ENCODE measurements around the gene B3GALT4. TPM values are rescaled to one million over a fixed set of nuclear protein-coding genes. Genes with fewer than 3 reads are reported as not detected.

The B3GALT4 gene, protein sequence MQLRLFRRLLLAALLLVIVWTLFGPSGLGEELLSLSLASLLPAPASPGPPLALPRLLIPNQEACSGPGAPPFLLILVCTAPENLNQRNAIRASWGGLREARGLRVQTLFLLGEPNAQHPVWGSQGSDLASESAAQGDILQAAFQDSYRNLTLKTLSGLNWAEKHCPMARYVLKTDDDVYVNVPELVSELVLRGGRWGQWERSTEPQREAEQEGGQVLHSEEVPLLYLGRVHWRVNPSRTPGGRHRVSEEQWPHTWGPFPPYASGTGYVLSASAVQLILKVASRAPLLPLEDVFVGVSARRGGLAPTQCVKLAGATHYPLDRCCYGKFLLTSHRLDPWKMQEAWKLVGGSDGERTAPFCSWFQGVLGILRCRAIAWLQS
- total RNA-seq (2022; extraction: Qiagen RNA extraction; ENCODE audit: low read depth), result 0.47 to 1.1 TPM (median 0.66 TPM) in 5 replicates

DNA sequence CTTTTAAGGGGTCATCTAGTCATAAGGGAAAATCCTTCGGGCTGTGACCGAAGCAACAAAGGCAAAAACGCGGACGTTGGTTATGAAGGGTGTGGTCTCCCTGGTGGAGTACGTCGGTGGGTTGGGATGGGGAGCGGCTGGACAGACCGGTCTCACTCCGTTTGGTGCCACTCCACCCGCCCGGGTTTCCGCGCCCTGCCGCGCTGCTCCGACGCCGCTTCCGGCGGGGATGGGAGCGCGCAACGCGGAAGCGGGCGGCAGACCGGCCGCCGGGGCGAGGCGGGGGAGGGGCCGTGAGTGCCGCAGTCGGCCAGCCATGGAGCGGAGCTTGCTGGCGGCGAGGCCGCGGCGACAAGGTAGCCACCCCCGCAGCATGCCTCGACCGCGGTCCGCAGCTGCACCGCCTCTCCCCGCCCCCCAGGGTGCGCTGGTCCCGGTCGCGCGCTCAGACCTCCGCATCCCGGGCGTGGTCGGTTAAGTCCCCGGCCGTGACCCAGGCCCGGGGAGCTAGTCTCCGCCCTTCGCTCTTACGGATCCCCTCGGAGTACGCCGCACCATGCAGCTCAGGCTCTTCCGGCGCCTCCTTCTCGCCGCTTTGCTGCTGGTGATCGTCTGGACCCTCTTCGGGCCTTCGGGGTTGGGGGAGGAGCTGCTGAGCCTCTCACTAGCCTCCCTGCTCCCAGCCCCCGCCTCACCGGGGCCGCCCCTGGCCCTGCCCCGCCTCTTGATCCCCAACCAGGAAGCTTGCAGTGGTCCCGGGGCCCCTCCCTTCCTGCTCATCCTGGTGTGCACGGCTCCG, at the start of gene B3GALT4:
TSS of gene B3GALT4 (plus strand) at position 260 of the 799 bp plus-strand sequence. CDS start at position 557, 297 bp downstream.

DNA sequence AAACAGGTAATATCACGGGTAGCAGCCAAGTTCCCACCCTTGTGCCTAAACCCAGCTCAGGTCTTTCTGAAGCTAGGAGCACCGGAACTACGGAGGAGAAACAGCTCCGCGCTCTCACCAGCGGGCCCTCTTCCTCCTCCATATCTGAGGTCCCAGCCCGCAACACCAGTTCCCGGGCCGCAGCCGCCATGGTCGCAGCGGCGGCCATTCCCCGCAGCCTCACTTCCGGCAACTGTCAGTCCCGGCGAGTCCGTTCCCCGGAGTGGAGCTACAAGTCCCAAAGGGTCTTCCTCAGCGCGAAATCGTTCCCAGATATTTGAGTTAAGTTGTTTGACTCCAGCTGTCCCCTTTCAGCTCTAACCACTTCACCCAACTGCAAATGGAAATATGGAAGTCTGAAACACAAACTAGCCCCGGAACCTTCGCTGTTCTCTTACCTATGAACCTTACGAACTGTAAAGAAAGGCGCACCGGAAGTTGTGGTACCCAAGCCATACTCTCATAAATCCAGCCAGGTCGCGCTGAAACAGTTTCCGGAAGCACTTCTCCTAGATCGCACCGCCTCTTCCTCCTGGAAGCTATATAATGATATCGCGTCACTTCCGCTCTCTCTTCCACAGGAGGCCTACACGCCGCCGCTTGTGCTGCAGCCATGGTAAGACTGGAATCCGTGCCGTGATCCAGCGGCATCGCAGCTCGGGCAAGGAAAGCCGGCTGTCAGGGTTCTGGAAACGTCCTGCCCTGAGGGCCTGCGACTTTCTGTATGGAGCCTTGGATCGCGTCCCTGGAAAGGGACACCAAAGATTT, 5.3 kb upstream of the B3GALT4 start, which contains the start of the genes RPS18 and VPS52:
TSS of gene RPS18 (plus strand) at position 608 of the 807 bp plus-strand sequence. CDS start at position 653, 45 bp downstream.
TSS of gene VPS52 (minus strand) at position 409 of the 807 bp plus-strand sequence. CDS start at position 208, 201 bp downstream.

DNA sequence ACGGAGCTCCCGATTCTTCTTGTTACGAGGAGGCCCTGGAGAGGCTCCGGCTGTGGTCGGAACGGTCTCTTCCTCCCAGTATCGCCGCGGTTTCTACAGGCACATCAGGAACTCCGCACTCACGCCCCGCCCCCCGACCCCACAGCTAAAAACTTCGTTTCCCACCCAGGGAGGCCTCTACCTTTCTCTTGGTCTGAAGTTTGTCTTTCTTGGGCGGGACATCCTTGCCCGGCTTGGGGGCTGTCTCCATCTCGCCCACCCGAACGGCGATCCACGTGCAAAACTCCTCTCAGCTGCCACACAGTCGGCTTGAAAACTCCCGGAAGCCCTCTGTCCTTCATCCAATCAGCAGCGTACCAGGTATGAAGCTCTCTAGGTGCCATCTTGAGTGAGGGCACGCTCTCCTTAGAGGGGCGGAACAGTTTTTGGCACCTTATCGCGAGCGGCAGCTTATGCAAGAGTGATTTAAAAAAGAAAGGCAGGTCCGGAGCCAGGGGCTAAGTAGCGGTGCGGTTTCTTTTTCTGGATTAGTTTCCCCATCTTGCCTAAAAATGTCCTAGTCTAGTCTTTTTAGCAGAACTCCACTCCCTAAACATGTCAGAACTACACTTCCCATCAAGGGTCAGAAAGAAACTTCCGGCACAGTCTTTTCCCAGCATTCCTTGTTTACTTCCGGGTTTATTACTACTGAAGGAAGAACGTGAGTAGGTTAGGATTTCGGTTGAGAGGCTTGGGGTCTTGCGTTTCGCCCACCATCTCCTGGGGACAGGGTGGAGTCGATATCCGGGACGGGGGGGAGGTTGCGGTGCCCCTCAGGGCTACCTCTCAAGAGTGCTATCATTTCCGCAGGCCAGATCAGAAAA, 12.2 kb downstream of the B3GALT4 start, which contains the start of the genes PFDN6 and WDR46:
TSS of gene PFDN6 (plus strand) at position 681 of the 863 bp plus-strand sequence. CDS start 256 bp downstream, outside the sequence.
TSS of gene WDR46 (minus strand) at position 319 of the 863 bp plus-strand sequence. CDS start at position 250, 69 bp downstream.

DNA sequence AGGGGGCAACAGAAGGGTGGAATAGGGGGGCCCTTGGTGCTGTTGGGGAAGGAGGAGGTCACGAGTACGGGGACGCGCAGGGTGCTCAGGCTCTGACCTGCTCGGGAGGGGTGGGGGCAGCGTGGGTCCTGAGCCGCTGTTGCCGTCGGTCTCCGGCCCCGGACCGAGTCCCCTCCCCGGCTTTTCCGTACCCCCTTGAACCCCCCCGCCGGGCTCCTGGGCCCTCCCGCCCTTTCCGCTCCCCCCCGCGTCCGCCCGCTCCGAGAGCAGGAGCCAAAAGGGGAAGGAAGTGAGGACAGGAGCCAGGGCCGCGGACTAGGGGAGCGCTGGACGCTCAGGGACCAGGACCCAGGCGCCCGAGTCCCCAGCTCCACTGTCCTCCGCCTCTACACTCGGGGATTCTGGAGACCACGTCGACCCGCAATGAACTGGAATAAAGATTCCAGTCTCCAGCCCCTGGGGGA, 21.9 kb downstream of the B3GALT4 start, which contains the start of gene RGL2:
TSS of gene RGL2 (minus strand) at position 170 of the 464 bp plus-strand sequence. CDS start 332 bp downstream, outside the sequence.

DNA sequence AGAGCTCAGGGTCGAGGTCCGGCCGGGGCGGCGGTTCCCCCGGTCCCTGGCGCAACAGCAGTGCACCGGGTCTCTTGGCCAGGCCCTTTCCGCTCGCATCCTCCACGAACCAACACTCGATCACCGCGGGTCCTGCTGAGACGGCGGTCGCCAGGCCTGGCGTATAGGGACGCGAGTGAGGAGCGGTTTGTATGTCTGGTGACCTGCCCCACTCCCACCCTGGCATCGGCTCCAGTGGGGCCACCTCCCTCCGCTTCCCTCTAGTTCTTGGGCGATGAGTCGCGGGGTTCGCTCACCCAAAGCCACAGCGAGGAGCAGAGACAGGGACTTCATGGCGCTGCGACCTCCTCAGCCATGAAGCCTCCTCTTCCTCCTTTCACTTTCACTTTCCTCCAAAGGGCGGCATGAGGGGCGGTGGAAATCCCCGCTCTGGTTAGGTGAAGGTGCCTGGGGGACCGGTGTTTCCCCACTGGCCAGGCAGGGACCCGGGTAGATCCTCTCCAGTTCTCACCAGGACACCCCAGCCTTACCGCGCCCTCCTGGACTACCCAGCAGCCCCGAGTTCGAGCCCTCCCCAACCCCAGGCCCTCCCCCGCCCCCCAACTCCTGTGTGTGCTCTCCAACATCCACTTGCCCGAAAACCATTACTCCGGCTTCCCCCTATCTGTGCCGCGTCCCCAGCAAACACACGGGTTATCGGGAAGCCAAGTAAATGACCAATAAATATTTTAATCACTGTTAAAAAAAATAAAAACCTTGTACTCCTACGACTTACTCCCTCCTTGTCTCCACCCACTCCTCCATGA, 37.0 kb downstream of the B3GALT4 start, which contains the start of gene TAPBP:
TSS of gene TAPBP (minus strand) at position 370 of the 806 bp plus-strand sequence. CDS start at position 333, 37 bp downstream.

DNA sequence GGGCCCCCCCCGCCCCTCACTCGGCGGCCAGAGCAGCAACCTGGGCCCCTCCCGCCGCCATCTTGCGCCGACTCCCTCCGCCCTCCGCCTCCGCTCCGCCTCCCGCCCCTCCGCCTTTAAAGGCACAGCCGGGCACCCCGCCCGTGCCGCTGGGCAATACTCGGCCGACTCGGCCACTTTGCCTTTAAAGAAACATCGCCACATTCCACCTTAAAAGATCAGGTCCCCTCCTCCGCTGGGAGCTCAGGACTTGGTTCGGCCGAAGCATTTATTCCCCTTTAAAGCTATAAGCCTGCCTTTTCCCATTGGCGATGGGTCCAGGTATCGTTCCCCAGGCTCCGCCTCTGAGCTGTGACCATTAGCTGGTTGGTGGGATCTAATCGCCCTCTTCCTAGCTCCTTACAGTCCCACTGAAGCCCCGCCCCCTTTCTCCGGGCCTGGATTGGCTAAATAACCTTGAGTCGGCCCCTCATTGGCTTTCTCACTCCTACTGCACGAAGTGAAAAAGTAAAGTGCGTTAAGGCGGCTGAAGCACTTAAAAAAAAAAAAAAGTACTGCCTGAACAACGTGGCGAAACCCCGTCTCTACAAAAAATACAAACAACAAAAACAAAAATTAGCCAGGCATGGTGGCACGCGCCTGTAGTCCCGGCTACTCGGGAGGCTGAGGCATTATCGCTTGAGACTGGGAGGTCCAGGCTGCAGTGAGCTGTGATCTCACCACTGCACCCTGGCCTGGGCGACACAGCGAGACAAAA, 40.9 kb downstream of the B3GALT4 start, which contains the start of gene ZBTB22:
TSS of gene ZBTB22 (minus strand) at position 76 of the 757 bp plus-strand sequence. CDS start 828 bp downstream, outside the sequence.

Other genes starting within 250 kb of the B3GALT4 start
- gene HLA-DPA1, start 203.5 kb upstream of the B3GALT4 start, total RNA-seq (2022; extraction: Qiagen RNA extraction; ENCODE audit: low read depth), result 0.05 TPM in 1 of 5 replicates, not detected in the others
- not detected in 5 replicates for gene HLA-DPB1, start 201.1 kb upstream of the B3GALT4 start, total RNA-seq (2022; extraction: Qiagen RNA extraction; ENCODE audit: low read depth)
- gene COL11A2, start 84.7 kb upstream of the B3GALT4 start, total RNA-seq (2022; extraction: Qiagen RNA extraction; ENCODE audit: low read depth), result 0.71 to 1.5 TPM (median 0.79 TPM) in 5 replicates
- 14.6 to 23.6 TPM (median 21.7 TPM) in 5 replicates for gene RXRB, start 76.5 kb upstream of the B3GALT4 start, total RNA-seq (2022; extraction: Qiagen RNA extraction; ENCODE audit: low read depth)
- gene SLC39A7, start 76.3 kb upstream of the B3GALT4 start, total RNA-seq (2022; extraction: Qiagen RNA extraction; ENCODE audit: low read depth), result 99.1 to 115 TPM (median 112 TPM) in 5 replicates
- gene HSD17B8, start 72.5 kb upstream of the B3GALT4 start, total RNA-seq (2022; extraction: Qiagen RNA extraction; ENCODE audit: low read depth), result 9.7 to 16.5 TPM (median 14.8 TPM) in 5 replicates
- gene RING1, start 68.6 kb upstream of the B3GALT4 start, total RNA-seq (2022; extraction: Qiagen RNA extraction; ENCODE audit: low read depth), result 19.0 to 27.0 TPM (median 24.7 TPM) in 5 replicates
- 17.5 to 19.4 TPM (median 18.5 TPM) in 5 replicates for gene VPS52, start 5.2 kb upstream of the B3GALT4 start, total RNA-seq (2022; extraction: Qiagen RNA extraction; ENCODE audit: low read depth)
- gene RPS18, start 5.0 kb upstream of the B3GALT4 start, total RNA-seq (2022; extraction: Qiagen RNA extraction; ENCODE audit: low read depth), result 2,468 to 2,870 TPM (median 2,583 TPM) in 5 replicates
- gene WDR46, start 12.1 kb downstream of the B3GALT4 start, total RNA-seq (2022; extraction: Qiagen RNA extraction; ENCODE audit: low read depth), result 51.7 to 59.6 TPM (median 56.5 TPM) in 5 replicates
- 95.5 to 148 TPM (median 103 TPM) in 5 replicates for gene PFDN6, start 12.5 kb downstream of the B3GALT4 start, total RNA-seq (2022; extraction: Qiagen RNA extraction; ENCODE audit: low read depth)
- gene RGL2, start 21.8 kb downstream of the B3GALT4 start, total RNA-seq (2022; extraction: Qiagen RNA extraction; ENCODE audit: low read depth), result 9.4 to 15.3 TPM (median 14.0 TPM) in 5 replicates
- 30.8 to 42.7 TPM (median 36.7 TPM) in 5 replicates for gene TAPBP, start 37.0 kb downstream of the B3GALT4 start, total RNA-seq (2022; extraction: Qiagen RNA extraction; ENCODE audit: low read depth)
- 2.1 to 5.4 TPM (median 4.1 TPM) in 5 replicates for gene ZBTB22, start 40.6 kb downstream of the B3GALT4 start, total RNA-seq (2022; extraction: Qiagen RNA extraction; ENCODE audit: low read depth)
- 38.1 to 39.7 TPM (median 38.5 TPM) in 5 replicates for gene DAXX, start 45.8 kb downstream of the B3GALT4 start, total RNA-seq (2022; extraction: Qiagen RNA extraction; ENCODE audit: low read depth)
- 33.8 to 49.0 TPM (median 44.2 TPM) in 5 replicates for gene KIFC1, start 114.7 kb downstream of the B3GALT4 start, total RNA-seq (2022; extraction: Qiagen RNA extraction; ENCODE audit: low read depth)
- gene PHF1, start 133.9 kb downstream of the B3GALT4 start, total RNA-seq (2022; extraction: Qiagen RNA extraction; ENCODE audit: low read depth), result 10.0 to 20.7 TPM (median 17.9 TPM) in 5 replicates
- 139 to 237 TPM (median 202 TPM) in 5 replicates for gene CUTA, start 141.0 kb downstream of the B3GALT4 start, total RNA-seq (2022; extraction: Qiagen RNA extraction; ENCODE audit: low read depth)
- 3.7 to 9.2 TPM (median 5.1 TPM) in 5 replicates for gene SYNGAP1, start 142.9 kb downstream of the B3GALT4 start, total RNA-seq (2022; extraction: Qiagen RNA extraction; ENCODE audit: low read depth)
- gene ZBTB9, start 177.5 kb downstream of the B3GALT4 start, total RNA-seq (2022; extraction: Qiagen RNA extraction; ENCODE audit: low read depth), result 10.2 to 12.0 TPM (median 11.1 TPM) in 5 replicates